HG02588 (cell line): ENCODE measurements around the gene SMIM29.
"Not testable (repeated sequence)": the region's sequence is repeated elsewhere in the genome, so short reads cannot be mapped to it uniquely, and the experiment has no call there.

Experiments used
- ATAC-seq: cut with Tn5 transposase; IDR thresholded peaks from one replicate; pipeline ENCODE4 v1.9.1; 2021; ENCODE audit warnings: mild to moderate bottlenecking, moderate library complexity; ENCODE audit not compliant: unreplicated experiment

SMIM29 gene

GRCh38 chr6:34269132-34269531 lies 20.3 kb upstream of the SMIM29 start:
- not testable (repeated sequence) for ATAC-seq

GRCh38 chr6:34267746-34268145 lies 18.9 kb upstream of the SMIM29 start:
- ATAC-seq, result no peak

- not testable (repeated sequence) for ATAC-seq
Measured at GRCh38 chr6:34263484-34263883, 14.7 kb upstream of the SMIM29 start.

GRCh38 chr6:34260576-34261267 lies 11.9 kb upstream of the SMIM29 start:
- ATAC-seq, result no peak

GRCh38 chr6:34259529-34260069 lies 10.8 kb upstream of the SMIM29 start:
- ATAC-seq, result no peak

GRCh38 chr6:34252395-34252794 lies 3.6 kb upstream of the SMIM29 start:
- ATAC-seq, result not testable (repeated sequence)

GRCh38 chr6:34249469-34250261 lies 859 bp upstream of the SMIM29 start:
- peak; percentile 16 for ATAC-seq

GRCh38 chr6:34248198-34248726 lies 544 bp downstream of the SMIM29 start:
- peak; percentile 16 for ATAC-seq

GRCh38 chr6:34247481-34248197 lies 1.2 kb downstream of the SMIM29 start:
- no peak for ATAC-seq

GRCh38 chr6:34246563-34247391 lies 2.0 kb downstream of the SMIM29 start:
- no peak for ATAC-seq

- no peak for ATAC-seq
Measured at GRCh38 chr6:34246249-34246562, 2.6 kb downstream of the SMIM29 start.

GRCh38 chr6:34245761-34246140 lies 3.1 kb downstream of the SMIM29 start:
- ATAC-seq, result not testable (repeated sequence)

- ATAC-seq, result not testable (repeated sequence)
Measured at GRCh38 chr6:34245032-34245760, 3.6 kb downstream of the SMIM29 start.

GRCh38 chr6:34243901-34244884 lies 4.6 kb downstream of the SMIM29 start:
- no peak for ATAC-seq

GRCh38 chr6:34243131-34243771 lies 5.6 kb downstream of the SMIM29 start:
- no peak for ATAC-seq

GRCh38 chr6:34242252-34243130 lies 6.3 kb downstream of the SMIM29 start:
- no peak for ATAC-seq
